Cardiac fibroblast (primary cell): ENCODE measurements around the gene HMGN4.

ENCODE experiments used
- DNase-seq, 2 donors: peaks; one replicate each; pipeline versions ENCODE4 v3.0.0 to v3.0.0-alpha.2; 2010; ENCODE audit warnings: low read depth in 2 of 2
- H3K4me3 ChIP-seq, 2 donors: replicated peaks in 1 of 2; 1 replicate in 1 of 2; 2 replicates in 1 of 2; pipeline ENCODE4 v1.5.1; 2011; ENCODE audit warnings: low read depth in 2 of 2, low read length in 2 of 2, mild to moderate bottlenecking in 2 of 2, moderate library complexity in 1 of 2
- TF ChIP-seq, protein P1 (sequence below): IDR thresholded peaks from one replicate; pipeline ENCODE4 v1.5.1; 2011; ENCODE audit warnings: low read depth, mild to moderate bottlenecking, low read length, inconsistent platforms

HMGN4 gene

DNA sequence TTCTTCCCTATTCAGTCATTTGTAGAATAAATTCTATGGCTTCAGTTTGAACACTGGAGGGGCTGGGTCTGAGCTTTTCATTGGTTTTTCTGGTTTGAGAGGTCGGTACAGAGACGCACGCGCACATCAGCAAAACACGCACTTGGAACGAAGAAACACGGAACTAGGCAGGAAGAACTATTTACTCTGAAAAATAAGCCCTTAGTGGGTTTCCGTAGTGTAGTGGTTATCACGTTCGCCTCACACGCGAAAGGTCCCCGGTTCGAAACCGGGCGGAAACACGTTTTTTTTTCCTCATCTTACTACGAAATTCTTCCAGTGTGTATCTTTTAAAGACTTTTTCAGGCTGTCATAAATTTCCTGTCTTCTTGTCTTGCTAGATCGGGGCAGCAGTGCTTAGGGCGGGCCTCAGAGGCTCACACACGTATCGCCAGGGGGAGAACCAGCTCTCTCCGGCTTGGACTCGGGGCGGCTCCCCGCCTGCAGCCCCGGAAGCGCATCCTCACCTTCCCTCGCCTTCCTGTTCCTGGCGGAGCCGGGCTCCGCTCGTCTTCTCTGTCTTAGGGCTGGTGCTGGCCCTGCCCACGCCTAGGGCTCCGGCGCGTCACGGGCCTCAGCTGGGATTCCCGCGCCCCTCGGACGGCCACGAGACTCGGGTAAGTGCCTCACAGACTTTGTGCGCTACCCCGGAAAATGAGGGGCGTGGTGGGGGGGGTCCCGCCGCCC lies at the start of gene HMGN4:
HMGN4 (plus strand) TSS at position 521 of the 726 bp plus-strand sequence. CDS start 6,841 bp downstream, outside the sequence.
- peak within 1 kb of the TSS; percentile 67 to 82 for H3K4me3 ChIP-seq
- TF ChIP-seq, protein P1, sequence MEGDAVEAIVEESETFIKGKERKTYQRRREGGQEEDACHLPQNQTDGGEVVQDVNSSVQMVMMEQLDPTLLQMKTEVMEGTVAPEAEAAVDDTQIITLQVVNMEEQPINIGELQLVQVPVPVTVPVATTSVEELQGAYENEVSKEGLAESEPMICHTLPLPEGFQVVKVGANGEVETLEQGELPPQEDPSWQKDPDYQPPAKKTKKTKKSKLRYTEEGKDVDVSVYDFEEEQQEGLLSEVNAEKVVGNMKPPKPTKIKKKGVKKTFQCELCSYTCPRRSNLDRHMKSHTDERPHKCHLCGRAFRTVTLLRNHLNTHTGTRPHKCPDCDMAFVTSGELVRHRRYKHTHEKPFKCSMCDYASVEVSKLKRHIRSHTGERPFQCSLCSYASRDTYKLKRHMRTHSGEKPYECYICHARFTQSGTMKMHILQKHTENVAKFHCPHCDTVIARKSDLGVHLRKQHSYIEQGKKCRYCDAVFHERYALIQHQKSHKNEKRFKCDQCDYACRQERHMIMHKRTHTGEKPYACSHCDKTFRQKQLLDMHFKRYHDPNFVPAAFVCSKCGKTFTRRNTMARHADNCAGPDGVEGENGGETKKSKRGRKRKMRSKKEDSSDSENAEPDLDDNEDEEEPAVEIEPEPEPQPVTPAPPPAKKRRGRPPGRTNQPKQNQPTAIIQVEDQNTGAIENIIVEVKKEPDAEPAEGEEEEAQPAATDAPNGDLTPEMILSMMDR, result no peak
- DNase-seq, result peak; percentile 94 to 95

DNA sequence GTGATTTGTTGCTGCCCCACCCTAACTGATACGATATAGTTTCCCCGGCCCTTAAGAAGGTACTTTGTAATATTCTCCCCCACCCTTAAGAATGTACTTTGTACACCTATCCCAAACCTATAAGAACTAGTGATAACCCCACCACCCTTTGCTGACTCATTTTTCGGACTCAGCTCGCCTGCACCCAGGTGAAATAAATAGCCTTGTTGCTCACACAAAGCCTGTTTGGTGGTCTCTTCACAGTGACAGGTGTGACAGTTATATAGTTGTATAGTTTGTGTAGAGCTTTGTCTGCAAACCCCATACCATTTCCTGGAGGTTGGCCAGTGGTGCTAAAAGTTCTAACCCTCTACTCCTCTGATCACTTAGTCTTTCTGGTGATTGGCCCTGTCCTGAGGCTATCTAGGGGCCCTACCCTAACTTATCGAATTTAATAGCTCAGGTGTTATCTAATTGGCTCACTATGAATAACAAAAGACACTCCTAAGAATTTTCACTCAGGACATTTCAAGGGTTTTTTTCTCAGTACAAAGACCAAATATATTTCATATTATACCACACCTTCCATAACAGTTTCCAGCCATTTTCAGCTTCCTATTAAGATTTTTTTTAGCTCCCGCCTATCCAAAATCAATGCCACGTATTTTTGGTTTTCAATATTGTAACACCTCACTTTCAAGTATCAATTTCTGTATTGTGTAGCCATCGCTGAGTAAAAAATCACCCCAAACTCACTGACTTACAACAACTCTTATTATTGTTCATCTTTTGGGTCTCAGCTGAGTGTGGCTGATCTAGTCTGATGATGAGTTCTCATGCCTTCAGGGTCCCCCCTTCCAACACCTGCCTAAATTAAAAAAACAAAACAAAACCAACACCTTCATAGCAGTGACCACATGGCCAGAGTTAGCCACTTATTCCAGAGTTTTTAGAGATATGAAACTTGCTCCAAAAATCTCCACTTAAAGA lies 47.9 kb upstream of the HMGN4 start:
- no peak for DNase-seq
- TF ChIP-seq, protein P1, result no peak

DNA sequence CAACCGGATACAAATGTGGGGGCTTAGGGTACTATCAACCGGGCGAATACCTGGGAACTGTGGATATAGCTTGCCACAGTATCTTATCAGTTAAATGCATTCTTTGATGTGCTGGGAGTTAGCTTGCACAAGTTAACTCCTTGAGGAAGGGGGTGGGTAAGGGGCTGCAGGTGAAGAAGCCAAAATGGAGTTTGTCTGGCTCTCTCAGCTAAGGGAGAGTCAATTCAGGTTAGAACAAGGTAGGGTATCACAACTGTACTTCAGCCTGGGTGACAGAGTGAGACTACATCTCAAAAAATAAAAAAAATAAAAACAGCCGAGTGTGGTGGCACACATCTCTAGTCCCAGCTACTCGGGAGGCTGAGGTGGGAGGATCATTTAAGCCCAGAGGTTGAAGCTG lies 46.6 kb upstream of the HMGN4 start:
- no peak overlapping the region for H3K4me3 ChIP-seq
- no peak for DNase-seq
- TF ChIP-seq, protein P1, result no peak

More for the DNA sequence above, 47.9 kb upstream of the HMGN4 start:
- no peak overlapping the region for H3K4me3 ChIP-seq

DNA sequence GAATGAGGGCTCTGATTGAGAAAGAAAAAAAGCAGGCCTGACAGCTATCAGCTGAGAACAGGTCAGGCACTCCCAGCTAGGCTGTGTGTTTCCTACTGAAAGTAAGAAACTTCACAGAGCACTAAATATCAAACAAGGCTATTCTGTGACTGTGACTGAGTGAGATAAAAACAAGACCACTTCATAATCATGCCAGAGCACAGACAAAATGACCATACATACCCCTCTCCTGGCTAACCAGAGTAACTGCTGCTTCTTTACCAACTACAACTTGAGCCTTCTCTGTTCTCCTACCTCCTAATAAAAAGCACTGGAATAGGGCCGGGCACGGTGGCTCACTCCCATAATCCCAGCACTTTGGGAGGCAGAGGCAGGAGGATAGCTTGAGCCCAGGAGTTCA lies 44.9 kb upstream of the HMGN4 start:
- DNase-seq, result peak; percentile 44 to 51

DNA sequence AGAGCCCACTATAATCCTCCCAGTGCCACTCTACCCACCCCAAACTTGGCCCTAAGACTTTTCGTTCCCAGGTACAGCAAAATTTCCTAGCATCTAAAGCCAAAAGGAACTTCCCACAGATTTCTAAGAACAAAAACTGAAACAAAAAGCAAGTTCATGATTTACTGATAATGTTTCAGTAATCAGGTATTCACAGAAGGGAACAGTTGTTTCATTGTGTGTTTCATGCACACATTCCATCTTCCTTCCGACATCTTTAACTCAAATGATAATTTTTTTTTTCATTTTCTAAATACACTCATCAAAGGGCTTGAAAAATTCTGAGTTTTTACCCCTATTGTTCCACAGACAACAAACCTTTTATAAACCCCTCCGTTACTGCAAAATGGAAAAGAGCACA lies 44.0 kb upstream of the HMGN4 start:
- TF ChIP-seq, protein P1, result no peak
- no peak for DNase-seq
- no peak overlapping the region for H3K4me3 ChIP-seq

More for the DNA sequence above, 44.9 kb upstream of the HMGN4 start:
- TF ChIP-seq, protein P1, result peak; percentile 28
- no peak overlapping the region for H3K4me3 ChIP-seq

DNA sequence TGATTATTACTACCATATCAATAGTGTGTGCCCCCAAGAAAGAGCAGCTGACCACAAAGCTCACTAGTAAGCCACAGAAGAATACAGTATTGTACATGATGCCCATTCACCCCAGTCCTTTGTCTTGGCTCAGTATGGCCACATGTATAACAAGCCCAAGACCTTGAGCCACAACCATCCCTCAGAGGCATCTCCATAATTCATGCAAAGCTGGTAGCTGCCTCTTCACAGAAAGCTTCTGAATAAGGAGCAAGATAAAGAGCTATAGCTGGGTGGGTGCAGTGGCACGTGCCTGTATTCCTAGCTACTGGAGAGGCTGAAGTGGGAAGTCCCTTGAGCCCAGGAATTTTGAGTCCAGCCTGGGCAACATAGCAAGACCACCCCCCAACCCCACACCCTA lies 42.9 kb upstream of the HMGN4 start:
- no peak for DNase-seq
- TF ChIP-seq, protein P1, result no peak
- H3K4me3 ChIP-seq, result no peak overlapping the region
